Endometrial microvascular endothelial cells (primary cell): ENCODE measurements around the gene MALL. TPM values are rescaled to one million over a fixed set of nuclear protein-coding genes. Genes with fewer than 3 reads are reported as not detected.
"Not testable (repeated sequence)": the region's sequence is repeated elsewhere in the genome, so short reads cannot be mapped to it uniquely, and the experiment has no call there.

Experiments
- in situ Hi-C: cut with HindIII; loops from 2 replicates; pipeline ENCODE4 v1.10.0; 2017; ENCODE audit warnings: low sequenced_read_pairs, low pct_unique_long_range_greater_than_20kb; ENCODE audit errors: inconsistent ontology term
- total RNA-seq: library from RNA; depleted of rRNA; stranded (reverse); fragments of >200 nt; gene quantifications from one replicate; pipeline ENCODE4 v1.2.3, GENCODE V29; 2015; ENCODE audit errors: inconsistent ontology term

Gene MALL
- total RNA-seq, 1 donor from 2014 or later, result 141 TPM

DNA sequence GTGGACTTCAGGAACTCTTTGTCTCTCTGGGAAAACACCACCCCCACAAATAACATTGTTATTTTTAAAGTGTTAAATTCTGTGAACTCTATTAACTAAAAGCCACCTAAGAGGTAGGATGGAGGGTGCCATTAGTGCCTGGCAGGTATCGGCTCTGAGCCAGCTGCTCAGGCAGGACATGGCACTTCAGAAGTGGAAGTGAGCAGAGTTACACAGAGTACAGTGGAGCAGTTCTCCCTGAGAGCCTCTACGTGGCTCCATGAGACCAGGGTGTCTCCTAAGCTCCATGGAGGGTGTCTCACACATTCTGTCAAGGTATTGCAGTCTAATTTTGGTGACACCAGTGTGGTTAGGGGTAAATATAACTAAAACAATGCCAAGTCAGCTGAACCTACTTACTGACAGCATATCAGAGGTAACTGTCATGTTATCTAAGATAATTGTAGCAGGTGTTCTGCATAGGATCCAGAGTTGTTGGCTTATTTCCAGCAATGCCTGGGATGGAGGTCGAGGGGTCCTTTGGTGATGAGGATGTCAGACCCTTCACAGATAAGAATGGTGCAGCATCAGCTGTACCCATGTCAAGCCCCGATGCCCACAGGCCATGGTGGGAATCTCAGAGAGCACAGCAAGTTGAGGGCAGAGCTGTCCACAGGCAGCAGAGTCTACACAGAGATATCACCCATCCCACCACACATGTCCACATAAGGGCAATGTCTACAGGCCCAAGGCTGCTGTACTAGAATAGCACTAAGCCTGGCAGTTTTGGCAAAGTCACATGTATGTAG is 8.6 kb upstream of the MALL start:
- in situ Hi-C loops, result no loop called here

DNA sequence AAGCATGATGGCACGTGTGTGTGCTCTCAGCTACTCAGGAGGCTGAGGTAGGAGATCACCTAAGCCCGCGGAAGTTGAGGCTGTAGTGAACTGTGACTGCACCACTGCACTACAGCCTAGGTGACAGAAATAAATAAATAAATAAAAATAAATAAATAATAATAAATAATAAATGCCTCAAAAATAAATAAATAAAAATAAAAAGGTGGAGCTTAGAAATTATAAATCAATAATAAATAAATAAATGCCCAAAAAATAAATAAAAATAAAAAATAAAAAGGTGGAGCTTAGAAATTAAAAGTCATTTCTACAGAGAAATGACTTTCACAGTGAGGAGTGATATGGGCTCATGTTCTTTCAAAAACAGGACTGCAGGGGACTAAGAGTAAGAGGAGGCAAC is 6.0 kb upstream of the MALL start:
- in situ Hi-C loops, result no loop called here

DNA sequence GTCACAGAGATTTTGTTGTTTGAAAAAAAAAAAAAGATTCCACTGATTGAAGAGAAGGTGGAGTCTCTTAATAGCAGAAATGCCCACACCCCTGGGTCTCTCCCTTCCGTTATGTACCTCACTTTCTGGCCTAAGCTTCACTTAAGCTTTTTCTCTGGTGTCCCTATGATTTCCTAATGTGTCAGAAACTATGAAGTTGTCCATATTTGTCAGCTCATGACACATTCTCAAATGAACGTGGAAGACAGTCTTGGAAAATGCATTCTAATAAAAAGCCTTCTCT is 5.4 kb upstream of the MALL start:
- in situ Hi-C loops, result no loop called here

DNA sequence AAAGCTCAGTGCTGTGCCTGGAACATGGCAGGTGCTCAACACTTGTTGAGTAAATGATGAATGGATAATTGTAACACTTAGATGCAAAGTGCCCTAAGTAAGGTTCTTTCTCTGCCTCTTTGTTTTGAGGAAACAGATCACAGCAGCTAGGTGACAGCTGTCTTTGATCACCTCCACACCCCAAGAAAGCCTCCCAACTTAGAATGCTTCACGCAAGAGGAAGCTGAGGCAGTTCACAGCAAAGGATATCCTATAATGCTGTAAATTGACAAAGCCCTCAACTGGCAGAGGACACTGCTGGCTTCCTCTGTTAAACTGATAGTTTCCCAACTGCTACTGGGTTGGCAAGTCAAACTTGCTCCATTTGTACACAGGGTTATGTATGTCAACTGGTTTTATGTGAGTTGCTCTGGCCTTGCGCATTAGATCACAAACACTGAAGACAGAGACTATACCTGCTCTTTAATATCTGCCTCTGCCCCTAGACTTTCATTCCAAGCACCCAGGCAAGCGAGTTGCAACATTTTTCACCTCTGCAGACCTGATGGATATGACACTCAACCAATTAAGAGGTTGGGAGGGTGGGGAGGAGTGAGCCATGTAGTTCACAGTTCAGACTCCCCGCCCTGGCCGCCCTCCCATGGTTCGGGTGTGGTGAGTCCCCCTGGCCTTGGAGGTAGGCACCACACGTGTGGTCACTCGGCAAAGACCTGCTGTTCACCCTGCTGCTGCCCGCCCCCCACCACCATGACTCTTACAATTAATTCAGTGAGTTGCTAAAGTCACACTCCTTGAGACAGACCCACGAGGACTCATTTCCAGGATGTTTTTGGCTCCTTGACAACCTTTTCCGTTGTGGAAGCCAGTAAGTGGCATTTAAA is 4.8 kb upstream of the MALL start:
- in situ Hi-C loops, result no loop called here

GRCh38 chr2:110116033-110116710 is 550 bp upstream of the MALL start:
- in situ Hi-C loops, result no loop called here

DNA sequence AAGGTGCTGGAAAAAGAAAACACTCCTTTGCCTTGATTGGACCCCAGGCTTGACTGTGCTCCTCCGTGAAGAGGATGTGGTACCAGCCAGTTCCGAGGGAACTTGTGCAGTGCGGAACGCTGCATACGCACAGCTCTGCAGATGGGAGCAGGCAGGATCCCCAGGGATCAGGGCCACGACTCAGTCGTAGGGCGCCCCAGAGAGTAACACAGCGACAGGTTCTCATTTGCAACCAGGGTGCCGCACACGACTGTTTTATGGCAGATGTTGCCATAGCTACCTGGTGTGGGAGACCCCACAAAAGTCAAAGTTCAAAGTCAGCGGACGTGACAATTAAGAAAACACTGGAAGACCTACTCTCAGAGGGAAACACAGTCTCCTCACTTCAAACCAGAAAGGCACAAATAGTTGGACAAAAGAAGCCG is 779 bp downstream of the MALL start:
- in situ Hi-C loops, result no loop called here

DNA sequence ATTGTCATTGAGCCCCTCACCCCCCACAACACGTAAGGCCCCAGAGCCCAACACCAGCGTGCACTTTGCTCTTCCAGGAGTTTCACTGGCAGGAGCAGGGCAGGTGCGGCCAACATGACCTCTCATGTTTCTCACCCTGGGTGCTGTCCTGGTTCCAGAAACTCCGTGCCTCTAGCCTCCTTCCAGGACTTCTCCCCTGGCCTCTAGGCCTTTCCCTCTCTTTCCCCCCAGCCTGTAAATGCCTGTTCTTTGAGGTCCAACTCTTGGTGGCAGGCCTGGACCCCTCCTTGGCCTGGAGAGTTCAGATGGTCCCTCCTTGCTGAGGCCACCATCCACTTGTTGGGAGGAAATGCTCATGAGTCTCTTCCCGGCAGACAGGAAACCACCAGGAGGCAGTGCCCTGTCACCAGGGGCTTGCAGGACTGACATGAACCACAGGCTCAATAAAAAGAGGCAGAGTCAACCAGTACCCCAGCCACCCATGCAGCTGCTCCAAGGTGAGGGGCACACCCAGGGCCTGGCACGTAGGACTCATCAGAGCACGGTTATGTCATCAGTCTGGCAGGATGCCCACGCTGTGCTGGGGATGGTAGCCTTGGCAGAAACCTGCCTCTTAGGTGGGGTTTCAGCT is 1.5 kb downstream of the MALL start:
- in situ Hi-C loops, result no loop called here

- in situ Hi-C loops, result not testable (repeated sequence)
Observed at GRCh38 chr2:110108291-110108690, 7.3 kb downstream of the MALL start.

DNA sequence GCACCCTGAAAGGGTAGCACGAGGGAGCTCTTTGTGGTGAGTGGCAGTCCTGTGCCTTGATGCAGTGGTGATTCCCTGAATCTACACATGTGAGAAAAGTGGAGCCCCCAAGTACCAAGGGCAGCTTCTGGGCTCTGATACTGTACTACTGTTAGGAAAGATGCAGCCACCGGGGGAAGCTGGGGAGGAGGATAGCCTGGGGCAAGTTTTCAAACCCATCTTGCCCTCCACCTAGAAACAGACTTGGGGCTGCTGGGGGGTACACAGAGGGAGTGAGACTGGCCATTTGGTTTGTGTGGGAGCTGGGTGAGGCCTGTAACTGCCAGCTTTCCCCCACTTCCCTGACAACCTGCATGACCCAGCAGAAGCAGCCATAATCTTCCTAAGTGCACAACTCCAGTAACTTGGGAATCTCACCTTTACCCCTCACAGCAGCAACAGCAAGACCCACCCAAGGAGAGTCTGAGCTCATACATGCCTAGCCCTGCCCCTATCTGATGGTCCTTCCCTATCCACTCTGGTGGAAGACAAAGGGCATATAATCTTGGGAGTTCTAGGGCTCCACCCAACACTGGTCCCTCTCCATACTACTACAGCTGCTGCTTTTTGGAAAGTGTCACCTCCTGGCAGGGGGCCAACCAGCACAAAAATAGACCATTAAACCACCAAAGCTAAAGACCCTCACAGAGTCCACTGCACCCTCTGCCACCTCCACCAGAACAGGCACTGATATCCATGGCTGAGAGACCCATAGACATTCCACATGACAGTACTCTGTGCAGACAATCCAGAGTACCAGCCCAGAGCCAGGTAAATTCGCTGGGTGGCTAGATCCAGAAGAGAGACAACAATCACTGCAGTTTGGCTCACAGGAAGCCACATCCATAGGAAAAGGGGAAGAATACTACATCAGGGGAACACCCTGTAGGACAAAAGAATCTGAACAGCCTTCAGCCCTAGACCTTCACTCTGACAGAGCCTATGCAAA is 8.2 kb downstream of the MALL start:
- in situ Hi-C loops, result no loop called here

GRCh38 chr2:110106642-110107041 is 9.0 kb downstream of the MALL start:
- in situ Hi-C loops, result no loop called here

DNA sequence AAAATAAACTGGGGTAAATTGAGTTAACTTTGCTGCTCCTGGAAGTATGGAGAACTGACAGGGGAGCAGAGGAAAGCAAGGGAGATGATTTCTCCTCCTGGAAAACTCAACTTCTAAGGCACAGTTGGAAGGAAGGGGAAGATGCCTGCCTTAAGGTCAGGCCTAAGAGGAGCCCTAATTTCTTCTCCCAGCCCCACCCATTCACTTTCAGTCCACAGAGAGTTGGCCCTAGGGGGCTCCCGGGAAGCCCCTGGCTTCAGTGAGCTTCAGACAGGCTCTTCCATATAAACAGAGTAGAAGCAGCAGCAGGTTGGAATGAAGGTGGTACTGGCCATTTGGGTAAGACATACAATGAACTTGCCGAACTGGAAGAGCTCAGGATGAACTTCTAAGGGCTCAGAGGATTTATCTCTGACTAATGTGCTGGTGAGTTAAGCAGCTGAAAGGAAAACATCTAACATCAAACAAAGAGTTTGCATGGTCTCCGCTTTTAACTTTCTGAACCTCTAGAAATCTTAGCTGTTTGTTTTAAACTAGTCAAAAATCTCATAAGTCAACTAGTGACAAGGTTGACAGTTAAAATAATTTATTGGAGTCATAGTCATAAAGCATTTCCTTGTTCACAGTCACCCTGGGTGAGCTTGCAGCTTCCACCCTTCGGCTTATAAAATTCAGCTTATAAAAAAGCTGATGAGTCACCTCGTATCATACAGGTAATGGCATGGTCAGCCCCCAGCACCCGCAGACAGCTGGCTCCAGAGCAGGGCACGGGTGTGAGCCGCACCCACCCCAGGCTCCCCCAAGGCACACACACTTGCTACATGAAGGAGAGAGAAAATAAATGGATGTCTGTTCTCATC is 9.8 kb downstream of the MALL start:
- in situ Hi-C loops, result no loop called here

DNA sequence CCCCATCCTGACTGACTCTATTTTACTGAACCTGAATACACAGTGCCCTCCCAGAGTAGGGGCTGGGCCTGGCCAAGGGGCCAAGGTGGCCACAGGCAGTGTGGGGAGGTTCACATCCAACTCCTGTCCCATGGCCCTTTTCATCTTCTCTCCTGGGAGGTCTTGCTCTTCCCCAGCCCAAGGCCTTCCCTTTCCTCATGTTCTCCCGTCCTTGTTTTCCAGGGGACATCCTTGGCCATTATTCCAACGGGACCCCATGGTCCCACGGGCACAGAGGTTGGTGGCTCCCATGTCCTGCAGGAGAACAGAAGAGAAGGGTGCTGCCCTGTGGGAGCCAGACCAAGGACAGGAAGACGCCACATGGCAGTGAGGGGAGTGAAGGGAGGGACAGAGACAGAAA is 10.4 kb downstream of the MALL start:
- in situ Hi-C loops, result no loop called here

GRCh38 chr2:110104025-110104771 is 11.4 kb downstream of the MALL start:
- in situ Hi-C loops, result no loop called here

DNA sequence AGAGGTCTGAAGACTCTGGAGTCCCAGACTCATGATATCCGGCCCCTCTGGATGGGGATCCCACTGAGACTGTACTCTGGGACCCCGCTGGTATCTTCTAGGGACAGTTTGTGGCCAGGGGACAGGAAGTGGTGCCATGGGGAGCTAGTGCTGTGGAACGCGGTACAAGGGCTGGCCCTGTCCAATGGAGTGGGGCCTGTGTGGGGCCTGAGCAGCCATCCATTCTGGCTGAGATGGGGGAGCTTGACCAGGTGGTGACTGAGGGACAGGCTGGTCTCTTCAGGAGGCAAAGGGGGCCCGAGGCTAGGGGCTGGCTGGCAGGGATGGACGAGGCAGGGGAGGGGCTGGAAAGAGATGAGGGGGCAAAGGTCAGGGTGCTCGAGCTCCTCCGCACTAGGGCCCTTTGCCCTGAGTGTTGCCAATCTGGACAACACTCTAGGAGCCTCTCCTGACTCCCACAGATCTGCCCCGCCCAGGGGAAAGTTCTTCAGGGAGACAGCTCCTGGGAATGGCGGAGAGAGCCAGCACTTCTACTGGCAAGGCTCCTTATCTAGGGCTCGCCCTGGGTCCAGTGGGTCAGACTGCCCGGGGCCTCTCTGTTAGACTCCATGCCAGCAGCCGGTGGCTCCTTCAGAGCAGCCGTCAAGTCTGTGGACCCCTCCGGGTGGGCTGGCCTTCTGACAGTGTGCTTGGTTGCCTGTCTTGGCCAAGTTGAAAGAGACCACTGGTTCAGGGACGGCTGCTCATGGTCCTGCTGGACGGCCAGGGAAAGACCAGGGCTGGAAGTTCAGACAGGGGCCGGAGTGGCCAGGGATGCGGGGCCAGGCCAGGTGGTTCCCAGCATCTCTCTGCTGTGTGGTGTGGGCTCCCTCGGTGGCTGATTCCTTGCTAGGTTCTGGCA is 12.3 kb downstream of the MALL start:
- in situ Hi-C loops, result no loop called here

- in situ Hi-C loops, result no loop called here
Observed at GRCh38 chr2:110101901-110102803, 13.5 kb downstream of the MALL start.
